DND-41 (cell line): ENCODE results near the gene RGS11.

Experiments used
- EZH2 ChIP-seq: IDR thresholded peaks from 3 replicates; pipeline ENCODE4 v1.6.1; 2012; ENCODE audit warnings: borderline replicate concordance, low read depth, mild to moderate bottlenecking, moderate library complexity, low read length, inconsistent platforms; ENCODE audit not compliant: severe bottlenecking
- TF ChIP-seq, protein P1 (sequence below): IDR thresholded peaks from 2 replicates; pipeline ENCODE4 v1.5.1; 2012; ENCODE audit warnings: borderline replicate concordance, low read length, moderate library complexity, mild to moderate bottlenecking; ENCODE audit not compliant: poor library complexity, severe bottlenecking; ENCODE audit errors: extremely low read depth

DNA sequence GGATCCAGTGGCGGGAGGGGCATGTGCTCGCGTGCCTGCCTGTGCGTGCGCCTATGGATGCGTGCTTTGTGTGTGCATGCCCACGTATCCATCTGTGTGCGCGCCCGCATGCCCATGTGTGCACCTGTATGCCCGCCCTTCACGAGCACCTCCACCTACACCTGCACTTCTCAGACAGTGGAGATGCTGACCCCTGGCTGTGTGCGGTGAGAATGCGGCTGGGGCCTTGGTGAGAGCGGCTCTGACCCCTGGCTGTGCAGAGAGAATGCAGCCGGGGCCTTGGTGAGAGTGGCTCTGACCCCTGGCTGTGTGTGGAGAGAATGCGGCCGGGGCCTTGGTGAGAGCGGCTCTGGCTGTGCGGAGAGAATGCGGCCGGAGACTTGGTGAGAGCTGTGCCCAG, 42.9 kb upstream of the RGS11 start:
- TF ChIP-seq, protein P1, sequence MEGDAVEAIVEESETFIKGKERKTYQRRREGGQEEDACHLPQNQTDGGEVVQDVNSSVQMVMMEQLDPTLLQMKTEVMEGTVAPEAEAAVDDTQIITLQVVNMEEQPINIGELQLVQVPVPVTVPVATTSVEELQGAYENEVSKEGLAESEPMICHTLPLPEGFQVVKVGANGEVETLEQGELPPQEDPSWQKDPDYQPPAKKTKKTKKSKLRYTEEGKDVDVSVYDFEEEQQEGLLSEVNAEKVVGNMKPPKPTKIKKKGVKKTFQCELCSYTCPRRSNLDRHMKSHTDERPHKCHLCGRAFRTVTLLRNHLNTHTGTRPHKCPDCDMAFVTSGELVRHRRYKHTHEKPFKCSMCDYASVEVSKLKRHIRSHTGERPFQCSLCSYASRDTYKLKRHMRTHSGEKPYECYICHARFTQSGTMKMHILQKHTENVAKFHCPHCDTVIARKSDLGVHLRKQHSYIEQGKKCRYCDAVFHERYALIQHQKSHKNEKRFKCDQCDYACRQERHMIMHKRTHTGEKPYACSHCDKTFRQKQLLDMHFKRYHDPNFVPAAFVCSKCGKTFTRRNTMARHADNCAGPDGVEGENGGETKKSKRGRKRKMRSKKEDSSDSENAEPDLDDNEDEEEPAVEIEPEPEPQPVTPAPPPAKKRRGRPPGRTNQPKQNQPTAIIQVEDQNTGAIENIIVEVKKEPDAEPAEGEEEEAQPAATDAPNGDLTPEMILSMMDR: peak; percentile 47
- TF ChIP-seq EZH2: no peak
